ENCODE data around the gene CEP70. TPM values are rescaled to one million over a fixed set of nuclear protein-coding genes. Genes with fewer than 3 reads are reported as not detected.

Gene CEP70
- total RNA-seq, 1 experiment from 2014 or later: 25.6 TPM

- intact Hi-C loops (cut with micrococcal nuclease; ENCODE audit: unreplicated experiment): no loop called here
- Histone ChIP-seq H3K4me1 (ENCODE audit: insufficient read depth, low read length, poor library complexity, severe bottlenecking) (no peaks in the 10 kb centered on the region), H3K4me3 (ENCODE audit: low read depth, low read length, poor library complexity, severe bottlenecking) (no peak overlapping the region), H3K27ac (ENCODE audit: low read depth, low read length, poor library complexity, severe bottlenecking) (no peak overlapping the region), H3K9me3 (ENCODE audit: low read depth, low read length, poor library complexity, severe bottlenecking) (peaks cover 8% of the 10 kb centered on the region), H3K36me3 (ENCODE audit: insufficient read depth, low read length, poor library complexity, severe bottlenecking) (no peaks in the 10 kb centered on the region), H3K27me3 (replicated peaks; ENCODE audit: insufficient read depth, low read depth, low read length, poor library complexity) (no peaks in the 10 kb centered on the region)
- POLR2A ChIA-PET (ENCODE audit: low non-redundant PET): no interaction called here
- TF ChIP-seq CTCF (conservative IDR thresholded peaks at IDR 0.05; ENCODE audit: low read depth, low read length): no peak
- no peak for TF ChIP-seq EZH2 (IDR thresholded peaks at IDR 0.05; ENCODE audit: borderline replicate concordance, low read depth, low read length, poor library complexity, severe bottlenecking)
- no peak for DNase-seq (ENCODE audit: low spot score)
- no TSS peak for BruUV-seq (replicated peaks)
- CTCF ChIA-PET: no interaction called here
These were observed 46.6 kb downstream of the CEP70 start for GRCh38 chr3:138547342-138547975.

- peaks cover 11% of the 10 kb centered on the region for H3K9me3 ChIP-seq (ENCODE audit: low read depth, low read length, poor library complexity, severe bottlenecking)
- no peak for TF ChIP-seq EZH2 (IDR thresholded peaks at IDR 0.05; ENCODE audit: borderline replicate concordance, low read depth, low read length, poor library complexity, severe bottlenecking)
- no peak for TF ChIP-seq CTCF (conservative IDR thresholded peaks at IDR 0.05; ENCODE audit: low read depth, low read length)
- ChIA-PET CTCF (no interaction called here), POLR2A (ENCODE audit: low non-redundant PET) (no interaction called here)
- no peaks in the 10 kb centered on the region for H3K4me1 ChIP-seq (ENCODE audit: insufficient read depth, low read length, poor library complexity, severe bottlenecking)
- H3K4me3 ChIP-seq (ENCODE audit: low read depth, low read length, poor library complexity, severe bottlenecking): no peak overlapping the region
- no peaks in the 10 kb centered on the region for H3K27me3 ChIP-seq (replicated peaks; ENCODE audit: insufficient read depth, low read depth, low read length, poor library complexity)
- H3K27ac ChIP-seq (ENCODE audit: low read depth, low read length, poor library complexity, severe bottlenecking): no peak overlapping the region
- no peaks in the 10 kb centered on the region for H3K36me3 ChIP-seq (ENCODE audit: insufficient read depth, low read length, poor library complexity, severe bottlenecking)
- intact Hi-C loops (cut with micrococcal nuclease; ENCODE audit: unreplicated experiment): no loop called here
- BruUV-seq (replicated peaks): no TSS peak
- DNase-seq (ENCODE audit: low spot score): no peak
These were observed 49.5 kb downstream of the CEP70 start for GRCh38 chr3:138544546-138544945.

GRCh38 chr3:138542977-138543376, 51.1 kb downstream of the CEP70 start:
- no peak for DNase-seq (ENCODE audit: low spot score)
- Histone ChIP-seq H3K36me3 (ENCODE audit: insufficient read depth, low read length, poor library complexity, severe bottlenecking) (no peaks in the 10 kb centered on the region), H3K27ac (ENCODE audit: low read depth, low read length, poor library complexity, severe bottlenecking) (no peak overlapping the region), H3K4me1 (ENCODE audit: insufficient read depth, low read length, poor library complexity, severe bottlenecking) (no peaks in the 10 kb centered on the region), H3K4me3 (ENCODE audit: low read depth, low read length, poor library complexity, severe bottlenecking) (no peak overlapping the region), H3K27me3 (replicated peaks; ENCODE audit: insufficient read depth, low read depth, low read length, poor library complexity) (no peaks in the 10 kb centered on the region), H3K9me3 (ENCODE audit: low read depth, low read length, poor library complexity, severe bottlenecking) (peaks cover 9% of the 10 kb centered on the region)
- CTCF ChIA-PET: no interaction called here
- POLR2A ChIA-PET (ENCODE audit: low non-redundant PET): no interaction called here
- no peak for TF ChIP-seq EZH2 (IDR thresholded peaks at IDR 0.05; ENCODE audit: borderline replicate concordance, low read depth, low read length, poor library complexity, severe bottlenecking)
- no peak for TF ChIP-seq CTCF (conservative IDR thresholded peaks at IDR 0.05; ENCODE audit: low read depth, low read length)
- BruUV-seq (replicated peaks): no TSS peak
- intact Hi-C loops (cut with micrococcal nuclease; ENCODE audit: unreplicated experiment): no loop called here
